OCI-LY1 (cell line): ENCODE results near the gene ENO4.

Experiments
- CTCF ChIP-seq: fragments of 200-600 bp; sonication (generic), shearing (Covaris generic); IDR thresholded peaks from 2 replicates; pipeline ENCODE4 v1.5.1; 2017; ENCODE audit warnings: mild to moderate bottlenecking, antibody characterized with exemption, low read length, moderate library complexity, mixed read lengths
- EZH2 ChIP-seq: fragments of 200-600 bp; sonication (generic), shearing (Covaris generic); IDR thresholded peaks from 2 replicates; pipeline ENCODE4 v1.8.0; 2017; ENCODE audit warnings: borderline replicate concordance, mixed run types, mild to moderate bottlenecking, antibody characterized with exemption, low read length, moderate library complexity, mixed read lengths

GRCh38 chr10:116836083-116836482 lies 13.2 kb upstream of the ENO4 start:
- no peak for TF ChIP-seq CTCF
- no peak for TF ChIP-seq EZH2
